Heart left ventricle (tissue), 13 donors: ENCODE data around the gene USP25.

Source experiments
- CTCF ChIP-seq, 12 donors: fragments of 200-600 bp; sonication (generic) in 4 of 12; IDR thresholded peaks; one replicate each; pipeline versions ENCODE4 v1.5.0 to v1.8.0; 2018 to 2022; ENCODE audit warnings: antibody characterized with exemption in 12 of 12, mild to moderate bottlenecking in 5 of 12
- POLR2A ChIP-seq, 2 donors: fragments of 450-650 bp; IDR thresholded peaks; one replicate each; pipeline ENCODE4 v1.6.1; 2017; ENCODE audit warnings: antibody characterized with exemption in 2 of 2, mild to moderate bottlenecking in 2 of 2, moderate library complexity in 2 of 2
- donor health status: ischemic (EF 13 %, LVEDD 7.1; RV severe dilation, severe dysfunction).
- donor health status: DM: no; HTN: yes; CAD: no.
- donor health status: DM: no; HTN: no; CAD: no.
- donor health status: ischemic (EF 25% LVEDD 6.9; RV normal size, moderate dysfunction).
- donor health status: ischemic (EF 25% LVEDD 5.7; RV mildly dilated, moderate dysfunction).
- donor health status: ischemic (EF 35%, LVEDD 5.7; RV mildly dilated, moderate dysfunction).
- donor health status: nonischemic (EF 11% LVEDD 7.7; RV severe dilation, severe dysfunction).
- donor health status: DM: yes; HTN: yes; CAD: no.
- donor health status: PGD.
- donor health status: ischemic (EF 29% LVEDD 5.4; RV normal size, mild dysfunction).
- donor health status: nonischemic (EF 23%, LVEDD 6.1; RV moderate dilation, normal function).

GRCh38 chr21:15764878-15765277 lies 35.1 kb downstream of the USP25 start:
- TF ChIP-seq CTCF (IDR thresholded peaks at IDR 0.05) = no peak
- no peak for TF ChIP-seq POLR2A (IDR thresholded peaks at IDR 0.05)
